K562 (cell line): Measurements from ENCODE around the gene COX15. TPM values are rescaled to one million over a fixed set of nuclear protein-coding genes. Genes with fewer than 3 reads are reported as not detected.

Source experiments
- ARHGAP35 ChIP-seq: fragments of 450-650 bp; IDR thresholded peaks from 2 replicates; pipeline ENCODE4 v1.6.1; 2018; ENCODE audit not compliant: partially characterized antibody
- BRF1 ChIP-seq: IDR thresholded peaks from 3 replicates; pipeline ENCODE4 v1.6.1; 2011; ENCODE audit warnings: borderline replicate concordance, mild to moderate bottlenecking; ENCODE audit not compliant: insufficient read length; ENCODE audit errors: extremely low read depth
- ERF ChIP-seq: fragments of 450-650 bp; formaldehyde crosslinking; IDR thresholded peaks from 2 replicates; pipeline ENCODE4 v1.4.0; 2020; ENCODE audit warnings: mild to moderate bottlenecking, mixed read lengths
- HNRNPUL1 ChIP-seq: fragments of 200-400 bp; formaldehyde crosslinking; IDR thresholded peaks from 2 replicates; pipeline ENCODE4 v1.6.1; 2017; ENCODE audit warnings: low read length
- MTA2 ChIP-seq: fragments of 450-650 bp; IDR thresholded peaks from 2 replicates; pipeline ENCODE4 v1.6.1; 2016; ENCODE audit warnings: low read depth
- PHTF2 ChIP-seq: fragments of 250-450 bp; sonication (Bioruptor Pico); IDR thresholded peaks from 2 replicates; pipeline ENCODE4 v1.5.0; 2021; ENCODE audit warnings: mild to moderate bottlenecking
- POLR2G ChIP-seq: fragments of 200-400 bp; formaldehyde crosslinking; IDR thresholded peaks from 2 replicates; pipeline ENCODE4 v1.6.1; 2017; ENCODE audit warnings: low read depth, mild to moderate bottlenecking, antibody characterized with exemption, low read length, moderate library complexity
- PRMT5 ChIP-seq: sonication (generic); formaldehyde crosslinking; IDR thresholded peaks from 2 replicates; pipeline ENCODE4 v1.5.0; 2020; ENCODE audit warnings: missing genetic modification reagents
- WHSC1 ChIP-seq: IDR thresholded peaks from one replicate; pipeline ENCODE4 v1.6.1; 2012; ENCODE audit warnings: low read length, control low read depth, inconsistent platforms
- XRCC4 ChIP-seq: IDR thresholded peaks from one replicate; pipeline ENCODE4 v1.6.1; 2011; ENCODE audit not compliant: insufficient read depth, insufficient read length; ENCODE audit errors: extremely low read depth
- ZC3H11A ChIP-seq: IDR thresholded peaks from 2 replicates; pipeline ENCODE4 v1.6.1; 2012; ENCODE audit warnings: low read depth, low read length, improper control_type of control experiment
- ZEB2 ChIP-seq: fragments of 450-650 bp; IDR thresholded peaks from 2 replicates; pipeline ENCODE4 v1.6.1; 2016
- polyA plus RNA-seq, 8 experiments: library from polyadenylated mRNA; depleted of rRNA in 4 of 8; stranded (reverse) in 5 of 8; unstranded in 3 of 8; fragments of >200 nt; fragmentation: Nextera tagmentation in 2 of 8; fragmentation: Illumina TruSeq in 1 of 8; extraction: Ambion mirVana in 2 of 8; extraction: Trizol in 1 of 8; gene quantifications; 2 replicates each; pipeline versions ENCODE4 v1.2.1 to v1.2.3, GENCODE V29; 2011 to 2014; ENCODE audit warnings: inconsistent platforms in 1 of 8, missing spikeins in 1 of 8
- total RNA-seq, 7 experiments: library from RNA; depleted of rRNA in 6 of 7; stranded (reverse); fragments of >200 nt in 6 of 7; fragmentation: Illumina TruSeq in 2 of 7; extraction: Trizol in 2 of 7; gene quantifications; 2 replicates each; pipeline versions ENCODE4 v1.2.1 to v1.2.3, GENCODE V29; 2011 to 2021; ENCODE audit warnings: low replicate concordance in 1 of 7
- TF ChIP-seq, protein P1 (sequence below): sonication (generic); formaldehyde crosslinking; IDR thresholded peaks from 2 replicates; pipeline ENCODE4 v1.8.0; 2022; ENCODE audit warnings: mild to moderate bottlenecking, missing genetic modification reagents, borderline replicate concordance
- TF ChIP-seq, protein P2 (sequence below): fragments of 450-650 bp; IDR thresholded peaks from 2 replicates; pipeline ENCODE4 v1.7.0; 2016; ENCODE audit warnings: borderline replicate concordance
- TF ChIP-seq, protein P3 (sequence below): fragments of 450-650 bp; formaldehyde crosslinking; IDR thresholded peaks from 2 replicates; pipeline ENCODE4 v1.4.0; 2020; ENCODE audit warnings: mild to moderate bottlenecking, mixed read lengths
- TF ChIP-seq, protein P4 (sequence below): fragments of 450-650 bp; conservative IDR thresholded peaks from 2 replicates; pipeline ENCODE4 v1.6.1; 2016; ENCODE audit warnings: missing genetic modification characterization, low read depth, mild to moderate bottlenecking, control low read depth, missing compliant biosample characterization
- TF ChIP-seq, protein P5 (sequence below): fragments of 250-450 bp; sonication (Bioruptor Pico); IDR thresholded peaks from 2 replicates; pipeline ENCODE4 v1.8.0; 2022; ENCODE audit warnings: moderate library complexity, mild to moderate bottlenecking, inconsistent platforms
- TF ChIP-seq, protein P6 (sequence below), 2 experiments: fragments of 250-450 bp in 1 of 2; fragments of 450-650 bp in 1 of 2; sonication (Bioruptor Pico) in 1 of 2; IDR thresholded peaks; 2 replicates each; pipeline versions ENCODE4 v1.6.1 to v1.8.0; 2016 to 2021; ENCODE audit warnings: mild to moderate bottlenecking in 2 of 2, moderate library complexity in 2 of 2, missing compliant biosample characterization in 1 of 2, missing genetic modification characterization in 1 of 2

COX15 gene
- total and polyA plus RNA-seq, 9 of the 15 experiments (the other 6 are each of a cell fraction or from before 2014, with no cell fraction given): 17.4 to 45.1 (median 23.7) TPM

DNA sequence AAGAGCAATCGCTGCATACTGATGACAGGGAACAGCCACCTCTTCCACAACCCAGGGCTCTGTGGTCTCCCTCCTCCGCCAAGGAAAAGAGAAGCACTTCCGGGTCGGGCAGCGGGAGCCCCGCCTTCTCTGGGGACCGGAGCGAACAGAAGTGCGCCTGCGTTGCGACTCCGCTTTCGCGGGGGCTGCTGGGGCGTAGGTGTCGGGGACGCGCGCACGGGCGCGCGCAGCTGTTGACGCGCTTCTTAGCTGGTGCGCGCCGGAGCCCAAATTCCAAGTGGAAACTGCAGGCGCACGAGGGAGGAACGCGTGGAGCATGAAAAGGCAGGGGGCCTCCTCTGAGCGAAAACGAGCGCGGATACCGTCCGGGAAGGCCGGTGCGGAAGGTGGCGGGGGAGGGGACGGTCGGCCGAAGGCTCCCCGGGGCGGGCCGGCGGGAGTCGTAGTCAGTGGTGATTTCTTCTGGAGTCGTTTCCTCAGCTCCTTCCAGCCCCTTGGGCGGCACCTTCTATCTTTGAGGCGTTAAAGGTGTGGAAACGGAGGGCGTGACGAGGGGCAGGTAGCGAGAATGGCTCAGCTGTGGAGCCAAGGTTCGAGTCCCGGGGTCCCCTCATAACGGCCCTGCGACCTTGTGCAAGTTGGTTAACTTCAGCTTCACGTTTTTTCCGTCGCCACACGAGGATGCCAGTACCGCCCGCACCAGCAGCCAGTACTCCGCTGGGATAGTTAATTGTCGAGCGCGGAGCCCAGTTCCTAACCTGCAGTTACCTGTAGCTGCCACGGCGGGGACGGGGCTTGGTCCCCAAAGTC lies at the start of gene COX15, which contains the start of gene CUTC (continued):
- TF ChIP-seq ERF (CRISPR knock-in tag) (no peak), ARHGAP35 (no peak), POLR2G (peak; percentile 89), ZC3H11A (no peak), PRMT5 (CRISPR knock-in tag) (no peak), MTA2 (peak; percentile 40; the same call in 1 of the 2 replicates), WHSC1 (no peak), PHTF2 (CRISPR knock-in tag) (no peak), ZEB2 (peak; percentile 59; the same call in 1 of the 2 replicates), HNRNPUL1 (no peak), XRCC4 (no peak), BRF1 (no peak)
- TF ChIP-seq, protein P1, sequence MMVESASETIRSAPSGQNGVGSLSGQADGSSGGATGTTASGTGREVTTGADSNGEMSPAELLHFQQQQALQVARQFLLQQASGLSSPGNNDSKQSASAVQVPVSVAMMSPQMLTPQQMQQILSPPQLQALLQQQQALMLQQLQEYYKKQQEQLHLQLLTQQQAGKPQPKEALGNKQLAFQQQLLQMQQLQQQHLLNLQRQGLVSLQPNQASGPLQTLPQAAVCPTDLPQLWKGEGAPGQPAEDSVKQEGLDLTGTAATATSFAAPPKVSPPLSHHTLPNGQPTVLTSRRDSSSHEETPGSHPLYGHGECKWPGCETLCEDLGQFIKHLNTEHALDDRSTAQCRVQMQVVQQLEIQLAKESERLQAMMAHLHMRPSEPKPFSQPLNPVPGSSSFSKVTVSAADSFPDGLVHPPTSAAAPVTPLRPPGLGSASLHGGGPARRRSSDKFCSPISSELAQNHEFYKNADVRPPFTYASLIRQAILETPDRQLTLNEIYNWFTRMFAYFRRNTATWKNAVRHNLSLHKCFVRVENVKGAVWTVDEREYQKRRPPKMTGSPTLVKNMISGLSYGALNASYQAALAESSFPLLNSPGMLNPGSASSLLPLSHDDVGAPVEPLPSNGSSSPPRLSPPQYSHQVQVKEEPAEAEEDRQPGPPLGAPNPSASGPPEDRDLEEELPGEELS: no peak
- TF ChIP-seq, protein P2, sequence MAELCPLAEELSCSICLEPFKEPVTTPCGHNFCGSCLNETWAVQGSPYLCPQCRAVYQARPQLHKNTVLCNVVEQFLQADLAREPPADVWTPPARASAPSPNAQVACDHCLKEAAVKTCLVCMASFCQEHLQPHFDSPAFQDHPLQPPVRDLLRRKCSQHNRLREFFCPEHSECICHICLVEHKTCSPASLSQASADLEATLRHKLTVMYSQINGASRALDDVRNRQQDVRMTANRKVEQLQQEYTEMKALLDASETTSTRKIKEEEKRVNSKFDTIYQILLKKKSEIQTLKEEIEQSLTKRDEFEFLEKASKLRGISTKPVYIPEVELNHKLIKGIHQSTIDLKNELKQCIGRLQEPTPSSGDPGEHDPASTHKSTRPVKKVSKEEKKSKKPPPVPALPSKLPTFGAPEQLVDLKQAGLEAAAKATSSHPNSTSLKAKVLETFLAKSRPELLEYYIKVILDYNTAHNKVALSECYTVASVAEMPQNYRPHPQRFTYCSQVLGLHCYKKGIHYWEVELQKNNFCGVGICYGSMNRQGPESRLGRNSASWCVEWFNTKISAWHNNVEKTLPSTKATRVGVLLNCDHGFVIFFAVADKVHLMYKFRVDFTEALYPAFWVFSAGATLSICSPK: no peak
- TF ChIP-seq, protein P3, sequence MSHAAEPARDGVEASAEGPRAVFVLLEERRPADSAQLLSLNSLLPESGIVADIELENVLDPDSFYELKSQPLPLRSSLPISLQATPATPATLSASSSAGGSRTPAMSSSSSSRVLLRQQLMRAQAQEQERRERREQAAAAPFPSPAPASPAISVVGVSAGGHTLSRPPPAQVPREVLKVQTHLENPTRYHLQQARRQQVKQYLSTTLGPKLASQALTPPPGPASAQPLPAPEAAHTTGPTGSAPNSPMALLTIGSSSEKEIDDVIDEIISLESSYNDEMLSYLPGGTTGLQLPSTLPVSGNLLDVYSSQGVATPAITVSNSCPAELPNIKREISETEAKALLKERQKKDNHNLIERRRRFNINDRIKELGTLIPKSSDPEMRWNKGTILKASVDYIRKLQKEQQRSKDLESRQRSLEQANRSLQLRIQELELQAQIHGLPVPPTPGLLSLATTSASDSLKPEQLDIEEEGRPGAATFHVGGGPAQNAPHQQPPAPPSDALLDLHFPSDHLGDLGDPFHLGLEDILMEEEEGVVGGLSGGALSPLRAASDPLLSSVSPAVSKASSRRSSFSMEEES (CRISPR knock-in tag): no peak
- TF ChIP-seq, protein P4, sequence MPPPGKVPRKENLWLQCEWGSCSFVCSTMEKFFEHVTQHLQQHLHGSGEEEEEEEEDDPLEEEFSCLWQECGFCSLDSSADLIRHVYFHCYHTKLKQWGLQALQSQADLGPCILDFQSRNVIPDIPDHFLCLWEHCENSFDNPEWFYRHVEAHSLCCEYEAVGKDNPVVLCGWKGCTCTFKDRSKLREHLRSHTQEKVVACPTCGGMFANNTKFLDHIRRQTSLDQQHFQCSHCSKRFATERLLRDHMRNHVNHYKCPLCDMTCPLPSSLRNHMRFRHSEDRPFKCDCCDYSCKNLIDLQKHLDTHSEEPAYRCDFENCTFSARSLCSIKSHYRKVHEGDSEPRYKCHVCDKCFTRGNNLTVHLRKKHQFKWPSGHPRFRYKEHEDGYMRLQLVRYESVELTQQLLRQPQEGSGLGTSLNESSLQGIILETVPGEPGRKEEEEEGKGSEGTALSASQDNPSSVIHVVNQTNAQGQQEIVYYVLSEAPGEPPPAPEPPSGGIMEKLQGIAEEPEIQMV (tag): no peak
- TF ChIP-seq, protein P5, sequence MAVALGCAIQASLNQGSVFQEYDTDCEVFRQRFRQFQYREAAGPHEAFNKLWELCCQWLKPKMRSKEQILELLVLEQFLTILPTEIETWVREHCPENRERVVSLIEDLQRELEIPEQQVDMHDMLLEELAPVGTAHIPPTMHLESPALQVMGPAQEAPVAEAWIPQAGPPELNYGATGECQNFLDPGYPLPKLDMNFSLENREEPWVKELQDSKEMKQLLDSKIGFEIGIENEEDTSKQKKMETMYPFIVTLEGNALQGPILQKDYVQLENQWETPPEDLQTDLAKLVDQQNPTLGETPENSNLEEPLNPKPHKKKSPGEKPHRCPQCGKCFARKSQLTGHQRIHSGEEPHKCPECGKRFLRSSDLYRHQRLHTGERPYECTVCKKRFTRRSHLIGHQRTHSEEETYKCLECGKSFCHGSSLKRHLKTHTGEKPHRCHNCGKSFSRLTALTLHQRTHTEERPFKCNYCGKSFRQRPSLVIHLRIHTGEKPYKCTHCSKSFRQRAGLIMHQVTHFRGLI (CRISPR knock-in tag): no peak
- TF ChIP-seq, protein P6, sequence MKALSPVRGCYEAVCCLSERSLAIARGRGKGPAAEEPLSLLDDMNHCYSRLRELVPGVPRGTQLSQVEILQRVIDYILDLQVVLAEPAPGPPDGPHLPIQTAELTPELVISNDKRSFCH (CRISPR knock-in tag; IDR thresholded peaks at IDR 0.05): no peak
- TF ChIP-seq, protein P6 (tag; IDR thresholded peaks at IDR 0.05): no peak
